ENCODE data around the gene NUDT1.

NUDT1 gene

DNA sequence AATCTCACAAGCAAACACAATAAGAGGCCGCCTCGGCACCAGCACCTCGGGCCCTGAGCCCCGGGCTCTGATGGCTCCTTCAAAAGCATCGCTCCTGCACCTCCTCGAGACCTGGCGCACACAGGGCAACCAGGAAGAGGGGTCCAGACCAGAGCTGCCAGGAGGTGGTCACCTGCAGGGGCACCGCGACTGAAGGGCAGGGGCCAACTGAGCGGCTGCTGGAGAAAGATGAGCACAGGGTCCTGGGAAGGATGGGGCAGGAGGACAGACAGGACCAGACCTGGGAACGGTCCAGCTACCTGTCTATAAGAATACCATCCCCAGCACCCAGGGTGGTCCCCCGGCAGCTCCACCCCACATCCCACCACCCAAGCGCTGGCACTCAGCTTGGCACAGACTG is 30.1 kb upstream of the NUDT1 start:
- no peaks in the 10 kb centered on the region for H3K79me1 ChIP-seq (ENCODE audit: low read length)
- no peaks in the 10 kb centered on the region for H3K4me1 ChIP-seq (ENCODE audit: control insufficient read depth in 1 of 2, insufficient read depth in 2 of 2, low read length in 2 of 2)
- no peak overlapping the region for H4K8ac ChIP-seq (ENCODE audit: low read depth, low read length)
- no peak overlapping the region for H2AK5ac ChIP-seq (ENCODE audit: low read length)
- H2BK12ac ChIP-seq (ENCODE audit: low read length), result no peak overlapping the region
- no peak overlapping the region for H3K9ac ChIP-seq (ENCODE audit: low read length)
- H3K9me3 ChIP-seq (ENCODE audit: insufficient read depth, low read depth, low read length), result peaks cover 4% of the 10 kb centered on the region
- no peak for DNase-seq
- WGBS (ENCODE audit: extremely low coverage, insufficient coverage, insufficient read length), result no CpG with 5 or more reads among the region's 13 CpGs
- peaks cover 71 to 73% of the 10 kb centered on the region in 2 experiments for H3K36me3 ChIP-seq (ENCODE audit: control insufficient read depth in 1 of 2, insufficient read depth in 2 of 2, low read length in 2 of 2)
- H2AFZ ChIP-seq (ENCODE audit: insufficient read depth, low read length, poor library complexity), result no peak overlapping the region
- no peaks in the 10 kb centered on the region for H3K27me3 ChIP-seq (ENCODE audit: insufficient read depth, low read length)
- no peak overlapping the region for H3K4me2 ChIP-seq (ENCODE audit: low read length)
- H3K18ac ChIP-seq (ENCODE audit: low read length), result no peak overlapping the region
- H4K91ac ChIP-seq (ENCODE audit: low read depth, low read length), result no peak overlapping the region
- no peak overlapping the region for H3K23ac ChIP-seq (ENCODE audit: low read length)
- H3K27ac ChIP-seq (ENCODE audit: low read depth, low read length), result no peak overlapping the region
- H2BK120ac ChIP-seq (ENCODE audit: insufficient read depth, low read length, poor library complexity), result no peak overlapping the region
- no peak overlapping the region for H3K4ac ChIP-seq (ENCODE audit: low read depth, low read length)
- no peak overlapping the region for H3K14ac ChIP-seq (ENCODE audit: low read length)
- H2BK5ac ChIP-seq (ENCODE audit: low read depth, low read length, poor library complexity), result no peak overlapping the region
- H3K4me3 ChIP-seq (ENCODE audit: low read depth, low read length), result no peak overlapping the region
- no peaks in the 10 kb centered on the region for H3K79me2 ChIP-seq (ENCODE audit: control insufficient read depth, insufficient read depth, low read length, poor library complexity)
- H4K12ac ChIP-seq (ENCODE audit: low read depth, low read length), result no peak overlapping the region

GRCh38 chr7:2212906-2213305 is 29.1 kb upstream of the NUDT1 start:
- H3K4ac ChIP-seq (ENCODE audit: low read depth, low read length), result no peak overlapping the region
- H3K79me2 ChIP-seq (ENCODE audit: control insufficient read depth, insufficient read depth, low read length, poor library complexity), result no peaks in the 10 kb centered on the region
- H4K91ac ChIP-seq (ENCODE audit: low read depth, low read length), result no peak overlapping the region
- H3K4me3 ChIP-seq (ENCODE audit: low read depth, low read length), result no peak overlapping the region
- no peak overlapping the region for H3K4me2 ChIP-seq (ENCODE audit: low read length)
- H3K18ac ChIP-seq (ENCODE audit: low read length), result no peak overlapping the region
- H3K14ac ChIP-seq (ENCODE audit: low read length), result no peak overlapping the region
- H2BK120ac ChIP-seq (ENCODE audit: insufficient read depth, low read length, poor library complexity), result no peak overlapping the region
- no peak overlapping the region for H3K27ac ChIP-seq (ENCODE audit: low read depth, low read length)
- no peak overlapping the region for H4K8ac ChIP-seq (ENCODE audit: low read depth, low read length)
- H2BK5ac ChIP-seq (ENCODE audit: low read depth, low read length, poor library complexity), result no peak overlapping the region
- no peak overlapping the region for H2AK5ac ChIP-seq (ENCODE audit: low read length)
- no peaks in the 10 kb centered on the region for H3K4me1 ChIP-seq (ENCODE audit: control insufficient read depth in 1 of 2, insufficient read depth in 2 of 2, low read length in 2 of 2)
- no peaks in the 10 kb centered on the region for H3K79me1 ChIP-seq (ENCODE audit: low read length)
- H3K36me3 ChIP-seq (ENCODE audit: control insufficient read depth in 1 of 2, insufficient read depth in 2 of 2, low read length in 2 of 2), result peaks cover 73 to 76% of the 10 kb centered on the region in 2 experiments
- no peak overlapping the region for H3K9ac ChIP-seq (ENCODE audit: low read length)
- no peak overlapping the region for H2AFZ ChIP-seq (ENCODE audit: insufficient read depth, low read length, poor library complexity)
- DNase-seq, result no peak
- no peaks in the 10 kb centered on the region for H3K27me3 ChIP-seq (ENCODE audit: insufficient read depth, low read length)
- no peak overlapping the region for H2BK12ac ChIP-seq (ENCODE audit: low read length)
- no peak overlapping the region for H3K23ac ChIP-seq (ENCODE audit: low read length)
- peaks cover 4% of the 10 kb centered on the region for H3K9me3 ChIP-seq (ENCODE audit: insufficient read depth, low read depth, low read length)
- H4K12ac ChIP-seq (ENCODE audit: low read depth, low read length), result no peak overlapping the region
- WGBS (ENCODE audit: extremely low coverage, insufficient coverage, insufficient read length), result no CpG with 5 or more reads among the region's 10 CpGs

DNA sequence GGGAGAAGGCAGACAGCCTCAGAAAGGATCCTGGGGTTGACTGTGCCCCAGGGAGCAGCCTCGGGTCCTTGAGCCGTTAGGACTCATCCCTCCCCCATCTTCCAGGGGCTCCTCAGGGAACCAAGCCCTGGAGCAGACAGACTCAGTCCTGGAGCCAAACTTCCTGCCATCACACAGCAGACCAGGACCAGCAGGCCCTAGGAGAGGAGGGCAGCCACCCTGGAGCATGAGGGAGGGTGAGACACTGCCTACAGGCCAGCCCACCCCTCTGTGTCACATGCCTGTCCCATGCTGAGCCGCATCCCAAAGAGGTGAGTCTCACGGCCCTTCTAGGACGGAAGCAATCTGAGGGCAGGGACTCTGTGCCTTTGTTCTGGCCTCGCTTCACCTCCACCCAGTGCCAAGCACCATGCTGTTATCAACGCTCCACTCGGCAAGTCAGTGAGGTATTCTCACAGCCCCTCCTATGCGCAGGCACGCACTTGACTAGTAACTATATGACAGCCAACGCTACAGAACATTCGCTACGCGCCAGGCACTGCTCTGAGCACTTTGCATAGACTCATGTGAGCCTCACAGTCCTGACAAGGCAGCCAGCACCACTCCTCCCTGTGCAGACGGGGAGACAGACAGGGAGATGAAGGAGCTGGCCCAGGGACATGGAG is 28.3 kb upstream of the NUDT1 start:
- DNase-seq, result no peak
- no peak overlapping the region for H2AFZ ChIP-seq (ENCODE audit: insufficient read depth, low read length, poor library complexity)
- no peak overlapping the region for H3K4me2 ChIP-seq (ENCODE audit: low read length)
- no peak overlapping the region for H2BK5ac ChIP-seq (ENCODE audit: low read depth, low read length, poor library complexity)
- no peaks in the 10 kb centered on the region for H3K27me3 ChIP-seq (ENCODE audit: insufficient read depth, low read length)
- no peak overlapping the region for H2BK120ac ChIP-seq (ENCODE audit: insufficient read depth, low read length, poor library complexity)
- no peak overlapping the region for H4K12ac ChIP-seq (ENCODE audit: low read depth, low read length)
- no peak overlapping the region for H3K23ac ChIP-seq (ENCODE audit: low read length)
- H3K18ac ChIP-seq (ENCODE audit: low read length), result no peak overlapping the region
- H3K9ac ChIP-seq (ENCODE audit: low read length), result no peak overlapping the region
- H3K4me1 ChIP-seq (ENCODE audit: control insufficient read depth in 1 of 2, insufficient read depth in 2 of 2, low read length in 2 of 2), result no peaks in the 10 kb centered on the region
- no peak overlapping the region for H2BK12ac ChIP-seq (ENCODE audit: low read length)
- no peak overlapping the region for H2AK5ac ChIP-seq (ENCODE audit: low read length)
- H4K91ac ChIP-seq (ENCODE audit: low read depth, low read length), result no peak overlapping the region
- no peak overlapping the region for H4K8ac ChIP-seq (ENCODE audit: low read depth, low read length)
- no peaks in the 10 kb centered on the region for H3K79me1 ChIP-seq (ENCODE audit: low read length)
- peaks cover 4% of the 10 kb centered on the region for H3K9me3 ChIP-seq (ENCODE audit: insufficient read depth, low read depth, low read length)
- no CpG with 5 or more reads among the region's 15 CpGs for WGBS (ENCODE audit: extremely low coverage, insufficient coverage, insufficient read length)
- no peak overlapping the region for H3K27ac ChIP-seq (ENCODE audit: low read depth, low read length)
- H3K79me2 ChIP-seq (ENCODE audit: control insufficient read depth, insufficient read depth, low read length, poor library complexity), result no peaks in the 10 kb centered on the region
- no peak overlapping the region for H3K4ac ChIP-seq (ENCODE audit: low read depth, low read length)
- no peak overlapping the region for H3K14ac ChIP-seq (ENCODE audit: low read length)
- H3K36me3 ChIP-seq (ENCODE audit: control insufficient read depth in 1 of 2, insufficient read depth in 2 of 2, low read length in 2 of 2), result peaks cover 76 to 80% of the 10 kb centered on the region in 2 experiments
- no peak overlapping the region for H3K4me3 ChIP-seq (ENCODE audit: low read depth, low read length)

GRCh38 chr7:2214636-2215035 is 27.4 kb upstream of the NUDT1 start:
- H2AFZ ChIP-seq (ENCODE audit: insufficient read depth, low read length, poor library complexity), result no peak overlapping the region
- H4K91ac ChIP-seq (ENCODE audit: low read depth, low read length), result no peak overlapping the region
- no peaks in the 10 kb centered on the region for H3K79me1 ChIP-seq (ENCODE audit: low read length)
- H3K4me3 ChIP-seq (ENCODE audit: low read depth, low read length), result no peak overlapping the region
- no peak overlapping the region for H3K4me2 ChIP-seq (ENCODE audit: low read length)
- H4K8ac ChIP-seq (ENCODE audit: low read depth, low read length), result no peak overlapping the region
- no peak overlapping the region for H2BK12ac ChIP-seq (ENCODE audit: low read length)
- H3K4me1 ChIP-seq (ENCODE audit: control insufficient read depth in 1 of 2, insufficient read depth in 2 of 2, low read length in 2 of 2), result no peaks in the 10 kb centered on the region
- H2BK5ac ChIP-seq (ENCODE audit: low read depth, low read length, poor library complexity), result no peak overlapping the region
- H3K18ac ChIP-seq (ENCODE audit: low read length), result no peak overlapping the region
- H4K12ac ChIP-seq (ENCODE audit: low read depth, low read length), result no peak overlapping the region
- peaks cover 4% of the 10 kb centered on the region for H3K9me3 ChIP-seq (ENCODE audit: insufficient read depth, low read depth, low read length)
- H2AK5ac ChIP-seq (ENCODE audit: low read length), result no peak overlapping the region
- H3K9ac ChIP-seq (ENCODE audit: low read length), result no peak overlapping the region
- no peak for DNase-seq
- no peak overlapping the region for H3K14ac ChIP-seq (ENCODE audit: low read length)
- H3K27ac ChIP-seq (ENCODE audit: low read depth, low read length), result no peak overlapping the region
- no peaks in the 10 kb centered on the region for H3K27me3 ChIP-seq (ENCODE audit: insufficient read depth, low read length)
- no peaks in the 10 kb centered on the region for H3K79me2 ChIP-seq (ENCODE audit: control insufficient read depth, insufficient read depth, low read length, poor library complexity)
- H3K4ac ChIP-seq (ENCODE audit: low read depth, low read length), result no peak overlapping the region
- no CpG with 5 or more reads among the region's 9 CpGs for WGBS (ENCODE audit: extremely low coverage, insufficient coverage, insufficient read length)
- H3K36me3 ChIP-seq (ENCODE audit: control insufficient read depth in 1 of 2, insufficient read depth in 2 of 2, low read length in 2 of 2), result peaks cover 77 to 81% of the 10 kb centered on the region in 2 experiments
- no peak overlapping the region for H2BK120ac ChIP-seq (ENCODE audit: insufficient read depth, low read length, poor library complexity)
- no peak overlapping the region for H3K23ac ChIP-seq (ENCODE audit: low read length)

Measured in trophoblast cell (in vitro differentiated cells and primary cell).